HG03135 (cell line): ENCODE results near the gene SUV39H1.
"Not testable (repeated sequence)": the region's sequence is repeated elsewhere in the genome, so short reads cannot be mapped to it uniquely, and the experiment has no call there.

ENCODE experiments used
- ATAC-seq: cut with Tn5 transposase; IDR thresholded peaks from one replicate; pipeline ENCODE4 v1.9.1; 2021; ENCODE audit warnings: mild to moderate bottlenecking, moderate library complexity; ENCODE audit not compliant: unreplicated experiment

The SUV39H1 gene

GRCh38 chrX:48685416-48685815, 11.1 kb upstream of the SUV39H1 start:
- no peak for ATAC-seq

GRCh38 chrX:48688531-48689150, 7.9 kb upstream of the SUV39H1 start:
- no peak for ATAC-seq

GRCh38 chrX:48689208-48689920, 7.2 kb upstream of the SUV39H1 start:
- ATAC-seq = no peak

- not testable (repeated sequence) for ATAC-seq
These were observed 4.8 kb upstream of the SUV39H1 start for GRCh38 chrX:48691746-48692145.

GRCh38 chrX:48694776-48695533, 1.6 kb upstream of the SUV39H1 start:
- no peak for ATAC-seq

- ATAC-seq = no peak
These were observed 1.0 kb upstream of the SUV39H1 start for GRCh38 chrX:48695534-48695896.

GRCh38 chrX:48695925-48696300, 621 bp upstream of the SUV39H1 start:
- ATAC-seq = peak; percentile 14

- peak; percentile 18 for ATAC-seq
These were observed 584 bp downstream of the SUV39H1 start for GRCh38 chrX:48696909-48697727.

GRCh38 chrX:48698306-48698705, 1.8 kb downstream of the SUV39H1 start:
- no peak for ATAC-seq

GRCh38 chrX:48700246-48700645, 3.7 kb downstream of the SUV39H1 start:
- ATAC-seq = no peak

- ATAC-seq = no peak
These were observed 4.6 kb downstream of the SUV39H1 start for GRCh38 chrX:48700951-48701653.

- ATAC-seq = no peak
These were observed 5.5 kb downstream of the SUV39H1 start for GRCh38 chrX:48702032-48702431.

GRCh38 chrX:48702716-48703115, 6.2 kb downstream of the SUV39H1 start:
- ATAC-seq = no peak

GRCh38 chrX:48703228-48703627, 6.7 kb downstream of the SUV39H1 start:
- no peak for ATAC-seq

- no peak for ATAC-seq
These were observed 7.3 kb downstream of the SUV39H1 start for GRCh38 chrX:48703642-48704481.

- no peak for ATAC-seq
These were observed 9.3 kb downstream of the SUV39H1 start for GRCh38 chrX:48705871-48706270.

- ATAC-seq = no peak
These were observed 13.1 kb downstream of the SUV39H1 start for GRCh38 chrX:48709522-48710112.

GRCh38 chrX:48711162-48711928, 14.8 kb downstream of the SUV39H1 start:
- ATAC-seq = no peak
